Fibroblast of pulmonary artery (primary cell): ENCODE data around the gene CHAD.

Source experiments
- DNase-seq: peaks from one replicate; pipeline ENCODE4 v3.0.0-alpha.2; 2010; ENCODE audit warnings: low read depth
- H3K4me3 ChIP-seq: replicated peaks from 2 replicates; pipeline ENCODE4 v1.5.1; 2011; ENCODE audit warnings: low read depth, mild to moderate bottlenecking, control low read depth, low read length, moderate library complexity
- TF ChIP-seq, protein P1 (sequence below): IDR thresholded peaks from 2 replicates; pipeline ENCODE4 v1.5.1; 2011; ENCODE audit warnings: mild to moderate bottlenecking, control low read depth, low read length, inconsistent platforms; ENCODE audit errors: missing control alignments

CHAD gene, protein sequence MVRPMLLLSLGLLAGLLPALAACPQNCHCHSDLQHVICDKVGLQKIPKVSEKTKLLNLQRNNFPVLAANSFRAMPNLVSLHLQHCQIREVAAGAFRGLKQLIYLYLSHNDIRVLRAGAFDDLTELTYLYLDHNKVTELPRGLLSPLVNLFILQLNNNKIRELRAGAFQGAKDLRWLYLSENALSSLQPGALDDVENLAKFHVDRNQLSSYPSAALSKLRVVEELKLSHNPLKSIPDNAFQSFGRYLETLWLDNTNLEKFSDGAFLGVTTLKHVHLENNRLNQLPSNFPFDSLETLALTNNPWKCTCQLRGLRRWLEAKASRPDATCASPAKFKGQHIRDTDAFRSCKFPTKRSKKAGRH

DNA sequence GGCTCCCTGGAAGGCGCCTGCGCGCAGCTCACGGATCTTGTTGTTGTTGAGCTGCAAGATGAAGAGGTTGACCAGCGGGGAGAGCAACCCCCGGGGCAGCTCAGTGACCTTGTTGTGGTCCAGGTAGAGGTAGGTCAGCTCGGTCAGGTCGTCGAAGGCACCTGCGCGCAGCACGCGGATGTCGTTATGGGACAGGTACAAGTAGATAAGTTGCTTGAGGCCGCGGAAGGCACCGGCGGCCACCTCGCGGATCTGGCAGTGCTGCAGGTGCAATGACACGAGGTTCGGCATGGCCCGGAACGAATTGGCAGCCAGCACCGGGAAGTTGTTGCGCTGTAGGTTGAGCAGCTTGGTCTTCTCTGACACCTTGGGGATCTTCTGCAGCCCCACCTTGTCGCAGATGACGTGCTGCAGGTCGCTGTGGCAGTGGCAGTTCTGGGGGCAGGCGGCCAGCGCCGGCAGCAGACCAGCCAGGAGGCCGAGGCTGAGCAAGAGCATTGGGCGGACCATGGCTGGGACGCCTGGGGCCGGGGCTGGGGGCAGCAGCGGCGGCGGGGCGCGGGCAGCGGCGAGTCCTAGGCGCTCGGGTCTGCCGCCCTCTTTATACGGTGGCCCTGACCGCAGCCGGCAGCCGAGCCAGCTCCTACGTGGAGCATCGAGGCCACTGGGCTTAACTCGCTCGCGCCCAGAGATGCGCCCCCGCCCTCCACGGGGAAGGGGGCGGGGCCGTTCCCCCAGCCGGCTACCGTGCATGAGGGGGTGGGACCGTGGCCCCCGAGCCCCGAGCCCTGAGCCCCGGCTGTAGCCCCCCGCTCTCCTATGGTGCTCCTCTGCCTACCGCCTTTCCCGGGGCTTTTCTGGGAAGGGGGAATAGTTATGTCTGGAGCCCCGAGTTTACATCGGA, at the start of gene CHAD:
Gene CHAD, minus strand, starts transcription at position 577 of the 904 bp plus-strand sequence. Its CDS starts 67 bp downstream, at position 510.
- TF ChIP-seq, protein P1, sequence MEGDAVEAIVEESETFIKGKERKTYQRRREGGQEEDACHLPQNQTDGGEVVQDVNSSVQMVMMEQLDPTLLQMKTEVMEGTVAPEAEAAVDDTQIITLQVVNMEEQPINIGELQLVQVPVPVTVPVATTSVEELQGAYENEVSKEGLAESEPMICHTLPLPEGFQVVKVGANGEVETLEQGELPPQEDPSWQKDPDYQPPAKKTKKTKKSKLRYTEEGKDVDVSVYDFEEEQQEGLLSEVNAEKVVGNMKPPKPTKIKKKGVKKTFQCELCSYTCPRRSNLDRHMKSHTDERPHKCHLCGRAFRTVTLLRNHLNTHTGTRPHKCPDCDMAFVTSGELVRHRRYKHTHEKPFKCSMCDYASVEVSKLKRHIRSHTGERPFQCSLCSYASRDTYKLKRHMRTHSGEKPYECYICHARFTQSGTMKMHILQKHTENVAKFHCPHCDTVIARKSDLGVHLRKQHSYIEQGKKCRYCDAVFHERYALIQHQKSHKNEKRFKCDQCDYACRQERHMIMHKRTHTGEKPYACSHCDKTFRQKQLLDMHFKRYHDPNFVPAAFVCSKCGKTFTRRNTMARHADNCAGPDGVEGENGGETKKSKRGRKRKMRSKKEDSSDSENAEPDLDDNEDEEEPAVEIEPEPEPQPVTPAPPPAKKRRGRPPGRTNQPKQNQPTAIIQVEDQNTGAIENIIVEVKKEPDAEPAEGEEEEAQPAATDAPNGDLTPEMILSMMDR = no peak
- DNase-seq = no peak
- peak within 1 kb of the TSS; percentile 28 for H3K4me3 ChIP-seq

DNA sequence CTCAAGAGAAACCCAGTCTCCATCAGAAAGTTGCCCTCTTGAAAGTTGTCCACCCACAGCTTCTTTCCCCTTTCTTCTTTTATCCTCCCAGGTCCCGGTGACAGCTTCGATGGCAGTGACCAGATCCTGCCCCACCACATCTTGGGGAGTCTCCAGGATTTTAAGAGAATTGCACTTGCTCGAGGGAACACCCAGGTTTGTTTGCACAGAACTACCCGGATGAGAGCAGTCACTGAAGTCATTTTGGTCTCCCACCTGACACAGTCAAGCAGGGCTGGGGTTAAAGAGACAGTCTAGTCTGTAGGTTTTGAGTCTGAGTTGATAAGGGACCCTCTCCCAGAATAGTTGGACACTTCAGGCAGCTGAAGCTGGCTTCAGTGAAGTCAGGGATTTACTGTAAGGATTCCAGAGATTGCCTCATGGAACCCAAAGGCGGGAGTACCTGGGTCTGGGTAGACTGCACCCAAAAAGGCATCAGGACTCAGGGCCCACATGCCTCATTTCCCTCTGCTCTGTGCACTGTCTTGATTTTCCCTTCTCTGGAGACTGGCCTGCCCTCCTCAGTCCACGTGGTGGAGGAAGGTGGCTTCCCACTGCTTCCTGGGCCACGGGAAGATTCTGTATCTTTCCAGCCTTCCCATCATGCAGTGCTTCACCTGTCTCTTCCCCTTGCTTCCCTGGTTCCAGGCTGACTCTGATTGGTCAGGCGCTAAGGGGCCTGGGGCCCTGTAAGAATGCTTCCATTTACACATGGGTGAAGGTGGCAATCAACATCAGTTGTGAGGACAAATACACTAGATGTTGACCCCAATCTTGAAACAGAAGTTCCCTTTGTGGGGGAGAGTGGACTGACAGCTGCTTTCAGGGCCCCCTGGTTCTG, 49.1 kb upstream of the CHAD start:
- no peak for DNase-seq
- H3K4me3 ChIP-seq = no peak overlapping the region
- TF ChIP-seq, protein P1 = no peak

DNA sequence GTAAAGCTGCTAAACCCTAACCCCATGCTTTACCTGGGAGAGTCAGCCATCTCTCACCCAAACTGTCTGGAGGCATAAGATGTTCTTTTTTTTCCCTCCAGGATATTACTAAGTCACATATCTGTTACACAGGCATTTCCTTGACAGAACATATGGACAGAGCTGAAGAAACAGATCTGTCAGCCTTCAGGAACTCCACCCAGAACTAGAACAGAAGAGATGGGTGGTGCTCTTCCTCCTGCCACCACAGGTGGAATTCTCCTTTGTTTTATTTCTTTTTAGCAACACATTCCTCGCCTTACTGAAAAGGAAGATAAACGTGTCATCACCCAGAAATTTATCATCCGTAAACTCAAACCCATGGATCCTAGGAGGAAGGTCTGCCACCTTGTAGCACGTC, 48.3 kb upstream of the CHAD start:
- TF ChIP-seq, protein P1 = no peak
- no peak for DNase-seq
- no peak overlapping the region for H3K4me3 ChIP-seq

DNA sequence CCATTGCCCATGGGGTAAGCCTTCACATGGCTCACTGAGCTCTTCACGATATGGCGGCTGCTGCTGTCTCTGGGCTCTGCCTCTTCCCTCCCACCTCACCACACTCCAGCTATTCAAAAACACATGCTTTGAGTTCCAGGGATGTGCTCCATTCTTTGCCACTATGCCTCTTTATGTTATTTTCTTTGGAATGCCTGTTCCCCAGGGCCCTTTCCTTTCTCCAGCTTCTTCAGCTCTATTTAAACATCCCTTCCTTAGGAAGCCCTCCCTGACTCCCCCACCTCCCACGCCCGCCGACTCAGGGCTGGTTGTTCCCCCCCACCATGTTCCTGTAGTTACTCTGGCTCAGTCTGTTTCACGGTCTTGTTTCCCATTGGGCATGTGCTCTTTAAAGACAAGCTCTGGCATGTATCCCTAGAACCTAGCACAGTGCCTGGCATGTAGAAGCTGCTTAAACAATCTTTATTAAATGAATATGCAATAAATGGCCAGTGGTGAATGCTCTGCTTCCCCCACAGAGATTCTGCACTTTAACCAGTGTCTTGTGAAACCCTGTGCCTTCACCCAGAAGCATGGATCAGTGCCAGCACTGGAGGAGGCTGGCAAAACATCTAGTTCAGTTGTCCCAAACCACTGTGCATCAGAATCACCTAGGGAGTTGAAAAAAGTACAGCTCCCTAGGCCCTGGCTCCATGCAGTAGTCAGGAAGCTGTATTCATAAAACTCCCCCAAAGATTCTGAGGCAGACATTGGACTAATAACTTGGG, 46.4 kb upstream of the CHAD start:
- no peak overlapping the region for H3K4me3 ChIP-seq
- TF ChIP-seq, protein P1 = no peak
- peak; percentile 68 for DNase-seq

DNA sequence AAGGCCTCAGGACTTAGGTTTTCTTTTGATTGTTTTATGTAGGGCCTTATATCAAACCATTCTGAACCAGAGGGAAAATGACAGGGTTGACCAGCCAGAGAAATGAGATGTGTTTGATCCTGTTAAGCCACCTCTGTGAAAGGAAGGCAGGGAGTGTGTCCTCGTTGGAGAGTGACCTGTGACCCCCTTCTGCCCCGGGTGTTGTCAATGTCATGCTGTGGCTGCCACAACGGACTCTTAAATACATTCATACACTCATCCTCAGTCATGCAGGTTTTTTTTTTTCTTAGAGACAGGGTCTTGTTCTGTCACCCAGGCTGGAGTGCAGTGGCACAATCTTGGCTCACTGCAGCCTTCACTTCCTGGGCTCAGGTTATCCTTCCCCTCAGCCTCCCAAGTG, 45.7 kb upstream of the CHAD start:
- TF ChIP-seq, protein P1 = no peak
- DNase-seq = no peak

DNA sequence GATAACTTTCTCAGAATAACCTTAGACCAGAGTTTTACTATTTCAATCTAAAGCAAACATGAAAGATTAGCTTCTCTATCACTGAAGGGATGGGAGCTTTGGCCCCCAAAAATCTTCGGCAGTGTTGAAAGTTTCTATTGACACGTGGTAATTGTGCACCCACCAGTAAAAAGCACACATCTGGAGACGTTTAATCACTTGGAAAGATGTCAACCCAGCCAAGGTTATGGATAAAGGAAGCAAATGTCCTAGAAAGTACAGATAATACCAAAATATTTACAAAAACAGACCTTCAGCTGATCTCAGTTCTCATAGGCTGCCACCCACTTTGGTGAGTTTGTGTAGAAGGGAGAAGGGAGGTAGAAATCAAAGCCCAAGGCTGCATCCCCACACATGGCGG, 44.8 kb upstream of the CHAD start:
- H3K4me3 ChIP-seq = no peak overlapping the region
- TF ChIP-seq, protein P1 = no peak
- DNase-seq = no peak

More for the DNA sequence above, 45.7 kb upstream of the CHAD start:
- H3K4me3 ChIP-seq = no peak overlapping the region
